SJSA1 (cell line): ENCODE results near the gene ACTRT2. TPM values are rescaled to one million over a fixed set of nuclear protein-coding genes. Genes with fewer than 3 reads are reported as not detected.
A peak's percentile ranks its signal among the peaks of the same experiment; 100 is the strongest.

Source experiments
- DNase-seq, 2 experiments: peaks; one replicate each; pipeline ENCODE4 v3.0.0-alpha.2; 2015 to 2020; ENCODE audit warnings: low spot score in 2 of 2, low read depth in 1 of 2
- H3K27ac ChIP-seq: fragments of 250-450 bp; sonication (Bioruptor Pico); 2 replicates; pipeline ENCODE4 v1.5.1; 2020; ENCODE audit warnings: mild to moderate bottlenecking, moderate library complexity
- H3K27me3 ChIP-seq: fragments of 250-450 bp; sonication (Bioruptor Pico); replicated peaks from 2 replicates; pipeline ENCODE4 v1.5.1; 2020; ENCODE audit warnings: mild to moderate bottlenecking, moderate library complexity
- H3K36me3 ChIP-seq: fragments of 250-450 bp; sonication (Bioruptor Pico); 2 replicates; pipeline ENCODE4 v1.5.1; 2020; ENCODE audit warnings: mild to moderate bottlenecking
- H3K4me1 ChIP-seq: fragments of 250-450 bp; sonication (Bioruptor Pico); replicated peaks from 2 replicates; pipeline ENCODE4 v1.6.1; 2021; ENCODE audit warnings: mild to moderate bottlenecking
- H3K4me3 ChIP-seq: fragments of 250-450 bp; sonication (Bioruptor Pico); 2 replicates; pipeline ENCODE4 v1.5.1; 2020; ENCODE audit warnings: mild to moderate bottlenecking
- H3K9me3 ChIP-seq: fragments of 250-450 bp; sonication (Bioruptor Pico); replicated peaks from 2 replicates; pipeline ENCODE4 v1.5.1; 2020; ENCODE audit warnings: mild to moderate bottlenecking
- total RNA-seq: library from RNA; depleted of rRNA; stranded (reverse); fragments of >200 nt; shearing (Covaris generic); gene quantifications from 2 replicates; pipeline ENCODE4 v1.2.3, GENCODE V29; 2014

ACTRT2 gene
- total RNA-seq, 1 experiment from 2014 or later: not detected

DNA sequence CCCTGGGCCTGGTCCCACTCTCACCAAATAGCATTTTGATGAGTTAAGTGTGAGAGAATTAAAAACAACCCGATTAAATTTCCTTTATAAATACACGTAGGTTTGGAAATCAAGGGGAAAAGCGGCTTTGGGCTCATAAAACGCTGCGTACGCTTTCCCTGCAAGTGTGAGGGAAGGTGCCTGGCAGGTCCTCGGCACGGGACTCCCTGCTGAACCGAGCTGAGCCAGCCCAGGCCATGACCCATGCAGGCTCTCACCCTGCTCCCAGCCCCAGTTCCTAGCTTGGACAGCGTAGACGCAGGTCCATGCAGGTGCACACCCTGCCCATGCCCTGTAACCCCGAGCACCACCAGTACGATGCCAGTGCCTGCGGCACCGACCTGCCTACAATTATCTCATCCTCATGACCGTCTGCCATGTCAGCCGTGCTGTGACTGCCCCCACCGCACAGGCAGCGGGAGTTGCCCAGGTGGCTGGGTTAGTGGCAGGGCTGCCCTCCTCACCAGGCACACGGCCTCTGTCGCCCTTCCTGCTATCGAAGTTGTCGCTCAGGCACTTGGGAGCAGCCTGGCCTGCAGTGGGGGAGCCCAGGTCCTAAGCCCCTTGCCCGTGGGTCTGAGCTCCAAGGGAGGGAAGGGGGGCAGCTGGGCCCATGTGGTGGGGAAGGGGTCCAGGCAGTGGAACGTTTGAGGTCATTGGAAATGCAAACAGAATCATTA, 41.0 kb upstream of the ACTRT2 start:
- Histone ChIP-seq H3K36me3 (no peaks in the 10 kb centered on the region), H3K4me1 (no peaks in the 10 kb centered on the region), H3K9me3 (no peaks in the 10 kb centered on the region), H3K27ac (no peak overlapping the region), H3K27me3 (no peaks in the 10 kb centered on the region), H3K4me3 (no peak overlapping the region)
- peak in 1 of 2 experiments; percentile 31 for DNase-seq

GRCh38 chr1:2980849-2981248, 40.4 kb upstream of the ACTRT2 start:
- Histone ChIP-seq H3K27ac (no peak overlapping the region), H3K27me3 (no peaks in the 10 kb centered on the region), H3K4me3 (no peak overlapping the region), H3K9me3 (no peaks in the 10 kb centered on the region), H3K36me3 (no peaks in the 10 kb centered on the region), H3K4me1 (no peaks in the 10 kb centered on the region)
- DNase-seq: no peak

DNA sequence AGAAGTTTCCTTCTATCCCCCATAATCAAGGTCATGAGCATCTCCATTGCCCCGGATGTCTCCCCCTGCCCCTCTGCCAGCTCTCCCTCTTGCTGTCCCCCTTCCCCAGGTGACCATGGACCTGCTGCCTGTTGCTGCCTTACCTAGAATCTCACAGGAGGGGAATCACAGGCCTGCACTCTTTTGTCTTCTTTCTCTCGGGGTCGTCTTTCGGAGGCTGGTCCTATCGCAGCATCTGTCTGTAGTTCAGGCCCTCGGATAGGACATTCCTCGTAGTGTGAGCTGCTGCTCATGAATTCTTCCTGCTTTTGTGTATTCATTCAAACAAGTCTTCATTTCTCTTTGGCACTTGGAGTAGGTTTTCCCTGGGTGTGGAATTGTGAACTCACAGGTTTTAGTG, 39.9 kb upstream of the ACTRT2 start:
- Histone ChIP-seq H3K9me3 (no peaks in the 10 kb centered on the region), H3K4me1 (no peaks in the 10 kb centered on the region), H3K27me3 (no peaks in the 10 kb centered on the region), H3K27ac (no peak overlapping the region), H3K36me3 (no peaks in the 10 kb centered on the region), H3K4me3 (no peak overlapping the region)
- peak in 1 of 2 experiments; percentile 22 for DNase-seq

DNA sequence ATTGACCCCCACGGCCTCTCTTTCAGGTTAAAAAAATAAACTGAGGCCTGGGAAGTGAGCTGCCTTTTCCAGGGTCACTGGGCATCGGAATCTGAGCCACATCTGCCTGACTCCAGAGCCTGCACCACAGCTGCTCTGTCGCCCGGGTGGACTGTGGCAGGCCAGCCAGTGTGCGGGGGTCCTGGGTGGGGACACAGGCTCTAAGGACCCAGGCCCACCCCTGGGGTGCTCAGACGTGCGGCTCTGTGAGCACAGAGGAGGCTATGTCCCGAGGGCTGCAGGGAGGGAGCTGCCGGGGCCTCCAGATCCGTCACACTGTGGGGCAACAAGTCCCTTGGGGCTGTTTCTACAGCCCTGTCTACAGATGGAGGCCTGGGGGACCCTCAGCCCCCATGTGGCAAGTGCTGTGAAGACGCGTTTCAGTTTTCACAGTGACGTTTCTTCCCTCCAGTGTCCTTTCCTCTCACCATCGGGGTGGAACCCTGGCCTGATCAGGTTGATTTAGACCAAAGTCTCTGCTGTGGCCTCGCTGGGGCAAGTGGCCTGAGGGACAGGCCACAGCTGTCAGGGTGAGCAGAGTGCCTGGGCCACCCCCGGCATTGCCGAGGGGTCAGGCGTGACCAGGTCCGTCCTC, 39.2 kb upstream of the ACTRT2 start:
- H3K27me3 ChIP-seq: no peaks in the 10 kb centered on the region
- H3K4me3 ChIP-seq: no peak overlapping the region
- no peak overlapping the region for H3K27ac ChIP-seq
- H3K9me3 ChIP-seq: no peaks in the 10 kb centered on the region
- H3K4me1 ChIP-seq: no peaks in the 10 kb centered on the region
- H3K36me3 ChIP-seq: no peaks in the 10 kb centered on the region
- DNase-seq: peak in 1 of 2 experiments; percentile 41

GRCh38 chr1:2982615-2983318, 38.5 kb upstream of the ACTRT2 start:
- DNase-seq: no peak
- no peaks in the 10 kb centered on the region for H3K27me3 ChIP-seq
- no peak overlapping the region for H3K4me3 ChIP-seq
- H3K27ac ChIP-seq: no peak overlapping the region
- no peaks in the 10 kb centered on the region for H3K9me3 ChIP-seq
- no peaks in the 10 kb centered on the region for H3K36me3 ChIP-seq
- H3K4me1 ChIP-seq: no peaks in the 10 kb centered on the region

GRCh38 chr1:2983319-2983705, 38.0 kb upstream of the ACTRT2 start:
- Histone ChIP-seq H3K27me3 (no peaks in the 10 kb centered on the region), H3K4me3 (no peak overlapping the region), H3K36me3 (no peaks in the 10 kb centered on the region), H3K9me3 (no peaks in the 10 kb centered on the region), H3K4me1 (no peaks in the 10 kb centered on the region), H3K27ac (no peak overlapping the region)
- DNase-seq: no peak

GRCh38 chr1:2983706-2984398, 37.4 kb upstream of the ACTRT2 start:
- Histone ChIP-seq H3K36me3 (no peaks in the 10 kb centered on the region), H3K4me1 (no peaks in the 10 kb centered on the region), H3K4me3 (no peak overlapping the region), H3K27ac (no peak overlapping the region), H3K9me3 (no peaks in the 10 kb centered on the region), H3K27me3 (no peaks in the 10 kb centered on the region)
- DNase-seq: no peak

- H3K36me3 ChIP-seq: no peaks in the 10 kb centered on the region
- no peaks in the 10 kb centered on the region for H3K27me3 ChIP-seq
- no peaks in the 10 kb centered on the region for H3K9me3 ChIP-seq
- H3K4me3 ChIP-seq: no peak overlapping the region
- H3K4me1 ChIP-seq: no peaks in the 10 kb centered on the region
- DNase-seq: no peak
- H3K27ac ChIP-seq: no peak overlapping the region
Observed at GRCh38 chr1:2984399-2985061, 36.7 kb upstream of the ACTRT2 start.

- Histone ChIP-seq H3K27ac (no peak overlapping the region), H3K4me3 (no peak overlapping the region), H3K9me3 (no peaks in the 10 kb centered on the region), H3K36me3 (no peaks in the 10 kb centered on the region), H3K4me1 (no peaks in the 10 kb centered on the region), H3K27me3 (no peaks in the 10 kb centered on the region)
- no peak for DNase-seq
Observed at GRCh38 chr1:2985067-2985561, 36.2 kb upstream of the ACTRT2 start.

- DNase-seq: no peak
- no peaks in the 10 kb centered on the region for H3K4me1 ChIP-seq
- no peaks in the 10 kb centered on the region for H3K27me3 ChIP-seq
- no peak overlapping the region for H3K27ac ChIP-seq
- no peaks in the 10 kb centered on the region for H3K36me3 ChIP-seq
- H3K9me3 ChIP-seq: no peaks in the 10 kb centered on the region
- H3K4me3 ChIP-seq: no peak overlapping the region
Observed at GRCh38 chr1:2985694-2986548, 35.3 kb upstream of the ACTRT2 start.

GRCh38 chr1:2986549-2987305, 34.5 kb upstream of the ACTRT2 start:
- Histone ChIP-seq H3K27me3 (no peaks in the 10 kb centered on the region), H3K4me1 (no peaks in the 10 kb centered on the region), H3K27ac (no peak overlapping the region), H3K4me3 (no peak overlapping the region), H3K9me3 (no peaks in the 10 kb centered on the region), H3K36me3 (no peaks in the 10 kb centered on the region)
- no peak for DNase-seq

DNA sequence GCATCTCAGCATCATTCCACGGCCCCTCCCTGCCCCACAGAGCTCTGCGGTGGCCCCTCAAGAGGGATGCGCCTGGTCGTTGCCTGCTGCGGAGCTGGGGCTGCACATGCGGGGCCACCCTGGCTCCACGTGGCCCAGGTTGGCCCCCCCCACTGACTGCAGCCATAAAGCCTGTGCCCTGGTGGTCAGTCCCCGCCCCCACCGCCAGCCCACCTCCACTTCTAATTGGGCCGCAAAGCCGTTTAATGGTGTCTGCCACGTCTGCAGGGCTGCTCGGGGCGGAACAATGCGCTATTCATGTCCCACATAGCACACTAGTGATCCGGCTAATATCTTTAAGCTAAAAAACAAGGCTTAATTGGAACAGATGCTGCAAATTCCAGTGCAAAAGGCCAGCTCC, 33.5 kb upstream of the ACTRT2 start:
- no peak overlapping the region for H3K27ac ChIP-seq
- no peaks in the 10 kb centered on the region for H3K36me3 ChIP-seq
- no peaks in the 10 kb centered on the region for H3K9me3 ChIP-seq
- H3K27me3 ChIP-seq: no peaks in the 10 kb centered on the region
- H3K4me3 ChIP-seq: no peak overlapping the region
- no peak for DNase-seq
- no peaks in the 10 kb centered on the region for H3K4me1 ChIP-seq
